GM19238 (cell line): Measurements from ENCODE around the gene TNFSF8.

Source experiments
- DNase-seq: peaks from one replicate; pipeline ENCODE4 v3.0.0; 2011; ENCODE audit warnings: low spot score; ENCODE audit not compliant: insufficient read length

TNFSF8 gene

GRCh38 chr9:114905170-114905940, 25.0 kb downstream of the TNFSF8 start:
- no peak for DNase-seq

- no peak for DNase-seq
Measured at GRCh38 chr9:114902786-114903524, 27.4 kb downstream of the TNFSF8 start.

- DNase-seq, result no peak
Measured at GRCh38 chr9:114900942-114901802, 29.2 kb downstream of the TNFSF8 start.

GRCh38 chr9:114899995-114900394, 30.4 kb downstream of the TNFSF8 start:
- DNase-seq, result no peak

- DNase-seq, result no peak
Measured at GRCh38 chr9:114899461-114899860, 30.9 kb downstream of the TNFSF8 start.

- DNase-seq, result peak; percentile 26
Measured at GRCh38 chr9:114898741-114899140, 31.6 kb downstream of the TNFSF8 start.

- DNase-seq, result no peak
Measured at GRCh38 chr9:114897196-114897595, 33.2 kb downstream of the TNFSF8 start.

- DNase-seq, result no peak
Measured at GRCh38 chr9:114896344-114896743, 34.0 kb downstream of the TNFSF8 start.

GRCh38 chr9:114895521-114895991, 34.8 kb downstream of the TNFSF8 start:
- DNase-seq, result no peak

- no peak for DNase-seq
Measured at GRCh38 chr9:114894609-114895433, 35.6 kb downstream of the TNFSF8 start.

GRCh38 chr9:114894206-114894605, 36.2 kb downstream of the TNFSF8 start:
- no peak for DNase-seq

GRCh38 chr9:114893221-114894010, 37.0 kb downstream of the TNFSF8 start:
- no peak for DNase-seq

- no peak for DNase-seq
Measured at GRCh38 chr9:114889802-114890224, 40.6 kb downstream of the TNFSF8 start.

GRCh38 chr9:114888607-114889006, 41.8 kb downstream of the TNFSF8 start:
- DNase-seq, result no peak

GRCh38 chr9:114887963-114888362, 42.4 kb downstream of the TNFSF8 start:
- DNase-seq, result no peak

GRCh38 chr9:114884787-114885452, 45.5 kb downstream of the TNFSF8 start:
- no peak for DNase-seq

- no peak for DNase-seq
Measured at GRCh38 chr9:114883709-114884108, 46.7 kb downstream of the TNFSF8 start.

GRCh38 chr9:114880291-114880745, 50.1 kb downstream of the TNFSF8 start:
- no peak for DNase-seq

GRCh38 chr9:114878879-114879564, 51.4 kb downstream of the TNFSF8 start:
- no peak for DNase-seq
